DOHH2 (cell line): ENCODE measurements around the gene TYMS.

ENCODE experiments used
- EZH2phosphoT487 ChIP-seq: fragments of 200-600 bp; sonication (generic); IDR thresholded peaks from 2 replicates; pipeline ENCODE4 v1.6.1; 2017; ENCODE audit warnings: borderline replicate concordance, mild to moderate bottlenecking, antibody characterized with exemption, low read length, moderate library complexity, mixed read lengths
- TF ChIP-seq, protein P1 (sequence below): fragments of 200-600 bp; sonication (generic); IDR thresholded peaks from one replicate; pipeline ENCODE4 v1.5.1; 2014; ENCODE audit warnings: antibody characterized with exemption, mild to moderate bottlenecking, low read depth, low read length; ENCODE audit not compliant: poor library complexity, severe bottlenecking

DNA sequence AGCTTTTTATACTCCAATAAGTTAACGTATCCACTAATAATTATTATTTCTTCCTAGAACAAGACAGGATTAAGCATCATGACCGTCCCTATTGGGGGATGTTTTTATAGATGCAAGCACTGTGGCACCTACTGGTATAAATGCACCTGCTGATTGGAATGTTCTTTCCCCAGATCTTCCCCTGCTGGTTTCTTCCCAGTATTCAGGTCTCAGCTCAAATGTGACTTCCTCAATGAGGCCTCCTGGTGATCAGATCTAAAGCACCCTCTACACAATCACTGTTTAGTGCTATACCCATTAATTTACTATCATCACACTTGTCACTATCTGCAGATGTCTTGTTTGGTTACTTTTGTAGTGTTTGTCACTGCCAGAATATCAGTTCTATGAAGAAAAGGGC lies 3.9 kb upstream of the TYMS start:
- TF ChIP-seq, protein P1, sequence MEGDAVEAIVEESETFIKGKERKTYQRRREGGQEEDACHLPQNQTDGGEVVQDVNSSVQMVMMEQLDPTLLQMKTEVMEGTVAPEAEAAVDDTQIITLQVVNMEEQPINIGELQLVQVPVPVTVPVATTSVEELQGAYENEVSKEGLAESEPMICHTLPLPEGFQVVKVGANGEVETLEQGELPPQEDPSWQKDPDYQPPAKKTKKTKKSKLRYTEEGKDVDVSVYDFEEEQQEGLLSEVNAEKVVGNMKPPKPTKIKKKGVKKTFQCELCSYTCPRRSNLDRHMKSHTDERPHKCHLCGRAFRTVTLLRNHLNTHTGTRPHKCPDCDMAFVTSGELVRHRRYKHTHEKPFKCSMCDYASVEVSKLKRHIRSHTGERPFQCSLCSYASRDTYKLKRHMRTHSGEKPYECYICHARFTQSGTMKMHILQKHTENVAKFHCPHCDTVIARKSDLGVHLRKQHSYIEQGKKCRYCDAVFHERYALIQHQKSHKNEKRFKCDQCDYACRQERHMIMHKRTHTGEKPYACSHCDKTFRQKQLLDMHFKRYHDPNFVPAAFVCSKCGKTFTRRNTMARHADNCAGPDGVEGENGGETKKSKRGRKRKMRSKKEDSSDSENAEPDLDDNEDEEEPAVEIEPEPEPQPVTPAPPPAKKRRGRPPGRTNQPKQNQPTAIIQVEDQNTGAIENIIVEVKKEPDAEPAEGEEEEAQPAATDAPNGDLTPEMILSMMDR: no peak
- no peak for TF ChIP-seq EZH2phosphoT487
